Ovary (tissue), 3 donors: Measurements from ENCODE around the gene TUB.

ENCODE experiments used
- EP300 ChIP-seq: sonication (generic); formaldehyde crosslinking; IDR thresholded peaks from one replicate; pipeline ENCODE4 v1.6.1; 2017; ENCODE audit warnings: antibody characterized with exemption
- POLR2A ChIP-seq: fragments of 450-650 bp; IDR thresholded peaks from one replicate; pipeline ENCODE4 v1.6.1; 2017; ENCODE audit warnings: antibody characterized with exemption, mild to moderate bottlenecking, moderate library complexity
- TF ChIP-seq, protein P1 (sequence below), 3 donors: fragments of 450-650 bp in 2 of 3; fragments of 200-600 bp in 1 of 3; IDR thresholded peaks; one replicate each; pipeline versions ENCODE4 v1.5.1 to v1.8.0; 2016 to 2022; ENCODE audit warnings: antibody characterized with exemption in 3 of 3, mild to moderate bottlenecking in 1 of 3
- donor health status: DM: no; HTN: no; CAD: no.

- TF ChIP-seq, protein P1, sequence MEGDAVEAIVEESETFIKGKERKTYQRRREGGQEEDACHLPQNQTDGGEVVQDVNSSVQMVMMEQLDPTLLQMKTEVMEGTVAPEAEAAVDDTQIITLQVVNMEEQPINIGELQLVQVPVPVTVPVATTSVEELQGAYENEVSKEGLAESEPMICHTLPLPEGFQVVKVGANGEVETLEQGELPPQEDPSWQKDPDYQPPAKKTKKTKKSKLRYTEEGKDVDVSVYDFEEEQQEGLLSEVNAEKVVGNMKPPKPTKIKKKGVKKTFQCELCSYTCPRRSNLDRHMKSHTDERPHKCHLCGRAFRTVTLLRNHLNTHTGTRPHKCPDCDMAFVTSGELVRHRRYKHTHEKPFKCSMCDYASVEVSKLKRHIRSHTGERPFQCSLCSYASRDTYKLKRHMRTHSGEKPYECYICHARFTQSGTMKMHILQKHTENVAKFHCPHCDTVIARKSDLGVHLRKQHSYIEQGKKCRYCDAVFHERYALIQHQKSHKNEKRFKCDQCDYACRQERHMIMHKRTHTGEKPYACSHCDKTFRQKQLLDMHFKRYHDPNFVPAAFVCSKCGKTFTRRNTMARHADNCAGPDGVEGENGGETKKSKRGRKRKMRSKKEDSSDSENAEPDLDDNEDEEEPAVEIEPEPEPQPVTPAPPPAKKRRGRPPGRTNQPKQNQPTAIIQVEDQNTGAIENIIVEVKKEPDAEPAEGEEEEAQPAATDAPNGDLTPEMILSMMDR (IDR thresholded peaks at IDR 0.05) = no peak
- TF ChIP-seq POLR2A (no peak), EP300 (no peak)
These were observed 17.4 kb downstream of the TUB start for GRCh38 chr11:8098361-8098760.
